Vagina (tissue), 2 donors: ENCODE measurements around the gene CCNE1.

Experiments
- POLR2A ChIP-seq, 2 donors: fragments of 450-650 bp; IDR thresholded peaks; one replicate each; pipeline ENCODE4 v1.6.1; 2017; ENCODE audit warnings: antibody characterized with exemption in 2 of 2, mild to moderate bottlenecking in 2 of 2, moderate library complexity in 2 of 2
- POLR2AphosphoS5 ChIP-seq, 2 donors: sonication (generic); formaldehyde crosslinking; IDR thresholded peaks; one replicate each; pipeline ENCODE4 v1.9.0; 2017; ENCODE audit warnings: antibody characterized with exemption in 2 of 2, mild to moderate bottlenecking in 2 of 2, low read depth in 1 of 2; ENCODE audit not compliant: insufficient read depth in 1 of 2
- TF ChIP-seq, protein P1 (sequence below), 3 experiments: fragments of 450-650 bp in 2 of 3; fragments of 200-600 bp in 1 of 3; sonication (generic) in 1 of 3; IDR thresholded peaks; one replicate each; pipeline ENCODE4 v1.5.1; 2017 to 2019; ENCODE audit warnings: antibody characterized with exemption in 3 of 3, mild to moderate bottlenecking in 2 of 3, moderate library complexity in 2 of 3

DNA sequence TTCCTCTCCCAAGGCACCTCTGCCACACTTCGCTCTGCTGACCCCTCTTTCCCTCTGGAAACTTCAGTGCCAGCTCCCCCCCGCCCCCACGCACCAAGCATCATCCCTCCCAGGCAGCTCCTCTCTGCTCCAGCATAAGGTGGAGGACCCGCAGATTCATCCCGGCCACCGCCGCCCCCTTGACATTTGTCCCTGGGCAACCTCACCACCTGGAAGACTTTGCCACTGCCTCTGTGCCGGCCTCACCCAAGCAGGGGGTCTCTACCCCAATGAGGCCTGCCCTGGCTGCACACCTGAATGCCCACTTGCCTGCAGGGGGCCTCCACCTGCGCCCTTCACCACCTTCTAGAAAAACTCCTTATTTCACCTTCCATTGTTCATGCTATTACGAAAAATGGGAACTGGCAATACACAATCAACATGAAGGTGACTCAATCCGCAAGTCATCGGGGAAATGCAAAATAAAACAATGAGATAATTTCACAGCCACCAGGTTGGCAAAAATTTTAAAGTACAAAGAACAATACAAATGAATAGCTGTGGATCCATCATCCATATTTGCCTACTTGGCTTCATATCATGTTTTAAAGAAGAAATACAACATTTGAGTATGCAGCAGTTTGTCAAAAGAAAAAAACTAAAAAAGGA is 21.9 kb downstream of the CCNE1 start:
- TF ChIP-seq POLR2A (IDR thresholded peaks at IDR 0.05) = no peak
- TF ChIP-seq, protein P1, sequence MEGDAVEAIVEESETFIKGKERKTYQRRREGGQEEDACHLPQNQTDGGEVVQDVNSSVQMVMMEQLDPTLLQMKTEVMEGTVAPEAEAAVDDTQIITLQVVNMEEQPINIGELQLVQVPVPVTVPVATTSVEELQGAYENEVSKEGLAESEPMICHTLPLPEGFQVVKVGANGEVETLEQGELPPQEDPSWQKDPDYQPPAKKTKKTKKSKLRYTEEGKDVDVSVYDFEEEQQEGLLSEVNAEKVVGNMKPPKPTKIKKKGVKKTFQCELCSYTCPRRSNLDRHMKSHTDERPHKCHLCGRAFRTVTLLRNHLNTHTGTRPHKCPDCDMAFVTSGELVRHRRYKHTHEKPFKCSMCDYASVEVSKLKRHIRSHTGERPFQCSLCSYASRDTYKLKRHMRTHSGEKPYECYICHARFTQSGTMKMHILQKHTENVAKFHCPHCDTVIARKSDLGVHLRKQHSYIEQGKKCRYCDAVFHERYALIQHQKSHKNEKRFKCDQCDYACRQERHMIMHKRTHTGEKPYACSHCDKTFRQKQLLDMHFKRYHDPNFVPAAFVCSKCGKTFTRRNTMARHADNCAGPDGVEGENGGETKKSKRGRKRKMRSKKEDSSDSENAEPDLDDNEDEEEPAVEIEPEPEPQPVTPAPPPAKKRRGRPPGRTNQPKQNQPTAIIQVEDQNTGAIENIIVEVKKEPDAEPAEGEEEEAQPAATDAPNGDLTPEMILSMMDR (IDR thresholded peaks at IDR 0.05) = no peak
- no peak for TF ChIP-seq POLR2AphosphoS5 (IDR thresholded peaks at IDR 0.05; ENCODE audit: insufficient read depth in 1 of 2, low read depth in 1 of 2)
